A549 (cell line): ENCODE results near the gene PLAC8L1. TPM values are rescaled to one million over a fixed set of nuclear protein-coding genes. Genes with fewer than 3 reads are reported as not detected.

Experiments used
- ATAC-seq, 2 experiments: fragments of 200-7000 bp in 1 of 2; fragments of >200 bp in 1 of 2; cut with Nextera tagmentation in 1 of 2; cut with Tn5 transposase in 1 of 2; 3 replicates each; pipeline versions ENCODE4 v1.8.0 to v1.9.1; 2018 to 2020; ENCODE audit warnings: mild to moderate bottlenecking in 1 of 2, moderate library complexity in 1 of 2
- CTCF ChIA-PET: fragments of 300-600 bp; sonication (Branson Sonifier 250); formaldehyde crosslinking; extraction: SDS; loops from one replicate; lab custom pipeline; 2021; ENCODE audit warnings: antibody characterized with exemption, inconsistent platforms; lab: Yijun Ruan, JAX
- POLR2A ChIA-PET: fragments of 350-600 bp; formaldehyde crosslinking; extraction: SDS; loops from one replicate; lab custom pipeline; 2021; ENCODE audit warnings: antibody characterized with exemption, inconsistent platforms; lab: Yijun Ruan, JAX
- DNase-seq, 2 experiments: peaks; one replicate each; pipeline versions ENCODE4 v3.0.0 to v3.0.0-alpha.2; 2011 to 2016; ENCODE audit warnings: low read depth in 1 of 2, low spot score in 1 of 2
- FAIRE-seq: peaks from 2 replicates; lab custom pipeline; 2011; peaks lifted over from hg19 to GRCh38; lab: Jason Lieb, UNC
- H3K27ac ChIP-seq, 2 experiments: fragments of >200 bp; sonication (Bioruptor Twin); formaldehyde crosslinking; 3 replicates each; pipeline ENCODE4 v1.5.1; 2016 to 2017
- H3K4me1 ChIP-seq: fragments of >200 bp; sonication (Bioruptor Twin); formaldehyde crosslinking; 3 replicates; pipeline ENCODE4 v1.6.1; 2016
- H3K4me2 ChIP-seq: fragments of >200 bp; sonication (Bioruptor Twin); formaldehyde crosslinking; 3 replicates; pipeline ENCODE4 v1.6.1; 2016
- H3K4me3 ChIP-seq: fragments of >200 bp; sonication (Bioruptor Twin); formaldehyde crosslinking; 3 replicates; pipeline ENCODE4 v1.5.1; 2016
- H3K9me3 ChIP-seq: fragments of >200 bp; sonication (Bioruptor Twin); formaldehyde crosslinking; 3 replicates; pipeline ENCODE4 v1.6.1; 2016
- EHF ChIP-seq: fragments of 250-450 bp; sonication (Bioruptor Pico); IDR thresholded peaks from 2 replicates; pipeline ENCODE4 v1.5.0; 2020; ENCODE audit warnings: mild to moderate bottlenecking
- EP300 ChIP-seq, 2 experiments: fragments of >200 bp; sonication (Bioruptor Twin); formaldehyde crosslinking; IDR thresholded peaks; 2 replicates in 1 of 2; 3 replicates in 1 of 2; pipeline ENCODE4 v1.6.1; 2016 to 2017
- FOSL2 ChIP-seq, 2 experiments: fragments of 450-650 bp in 1 of 2; fragments of >200 bp in 1 of 2; sonication (Bioruptor Twin) in 1 of 2; formaldehyde crosslinking; IDR thresholded peaks; 2 replicates each; pipeline versions ENCODE4 v1.5.0 to v1.6.1; 2016 to 2020; ENCODE audit warnings: mild to moderate bottlenecking in 1 of 2, moderate library complexity in 1 of 2
- GATA3 ChIP-seq: IDR thresholded peaks from 2 replicates; pipeline ENCODE4 v1.6.1; 2012; ENCODE audit warnings: borderline replicate concordance
- JUN ChIP-seq, 2 experiments: fragments of >200 bp; sonication (Bioruptor Twin); formaldehyde crosslinking; IDR thresholded peaks; 2 replicates in 1 of 2; 3 replicates in 1 of 2; pipeline ENCODE4 v1.6.1; 2016 to 2017
- KDM1A ChIP-seq: fragments of 200-600 bp; sonication (generic); IDR thresholded peaks from 2 replicates; pipeline ENCODE4 v1.6.1; 2016; ENCODE audit warnings: low read depth, mild to moderate bottlenecking
- MAFK ChIP-seq: fragments of 450-650 bp; IDR thresholded peaks from 2 replicates; pipeline ENCODE4 v1.6.1; 2014; ENCODE audit not compliant: partially characterized antibody
- MAZ ChIP-seq: fragments of 150-350 bp; IDR thresholded peaks from 2 replicates; pipeline ENCODE4 v1.6.1; 2014; ENCODE audit warnings: antibody characterized with exemption, low read depth, low read length, borderline replicate concordance
- NR3C1 ChIP-seq: fragments of >200 bp; sonication (Bioruptor Twin); formaldehyde crosslinking; IDR thresholded peaks from 3 replicates; pipeline ENCODE4 v1.6.1; 2017
- PHF8 ChIP-seq: fragments of 200-600 bp; sonication (generic); IDR thresholded peaks from 2 replicates; pipeline ENCODE4 v1.6.1; 2016; ENCODE audit warnings: low read depth, mild to moderate bottlenecking, antibody characterized with exemption, moderate library complexity, borderline replicate concordance
- RFX5 ChIP-seq: fragments of 450-650 bp; IDR thresholded peaks from 2 replicates; pipeline ENCODE4 v1.7.1; 2014; ENCODE audit warnings: antibody characterized with exemption, mild to moderate bottlenecking, moderate library complexity
- RNF2 ChIP-seq: fragments of 200-600 bp; sonication (generic); IDR thresholded peaks from 2 replicates; pipeline ENCODE4 v1.6.1; 2016; ENCODE audit warnings: low read depth, mild to moderate bottlenecking, antibody characterized with exemption, moderate library complexity, borderline replicate concordance
- ZFP36 ChIP-seq: fragments of 450-650 bp; IDR thresholded peaks from 2 replicates; pipeline ENCODE4 v1.6.1; 2014; ENCODE audit warnings: borderline replicate concordance; ENCODE audit not compliant: partially characterized antibody
- ZNF302 ChIP-seq: fragments of 250-450 bp; sonication (Bioruptor Pico); IDR thresholded peaks from 2 replicates; pipeline ENCODE4 v1.9.0; 2021; ENCODE audit warnings: inconsistent platforms, mild to moderate bottlenecking, moderate library complexity
- WGBS: methylation state at CpG from one replicate; pipeline ENCODE4 v1.1.6; 2017; ENCODE audit errors: missing lambda C conversion rate; 5-methylcytosine and 5-hydroxymethylcytosine counted together
- polyA plus RNA-seq, 4 experiments: library from polyadenylated mRNA; depleted of rRNA in 3 of 4; stranded (reverse); fragments of >200 nt; fragmentation: RNase III in 1 of 4; extraction: RNeasy Plus Mini Kit Qiagen cat#74134 plus additional on column Dnase treatment in 1 of 4; gene quantifications; 2 replicates in 3 of 4; 3 replicates in 1 of 4; pipeline ENCODE4 v1.2.3, GENCODE V29; 2011 to 2017
- TF ChIP-seq, protein P1 (sequence below): IDR thresholded peaks from 2 replicates; pipeline ENCODE4 v1.6.1; 2012; ENCODE audit warnings: low read depth, borderline replicate concordance
- TF ChIP-seq, protein P2 (sequence below): IDR thresholded peaks from 2 replicates; pipeline ENCODE4 v1.6.1; 2012
- TF ChIP-seq, protein P3 (sequence below): fragments of >200 bp; sonication (Bioruptor Twin); formaldehyde crosslinking; IDR thresholded peaks from 3 replicates; pipeline ENCODE4 v1.5.1; 2016
- TF ChIP-seq, protein P4 (sequence below): fragments of >200 bp; sonication (Bioruptor Twin); formaldehyde crosslinking; IDR thresholded peaks from 2 replicates; pipeline ENCODE4 v1.6.1; 2016
- TF ChIP-seq, protein P5 (sequence below): fragments of 450-650 bp; IDR thresholded peaks from 2 replicates; pipeline ENCODE4 v1.6.1; 2014; ENCODE audit warnings: antibody characterized with exemption

Gene PLAC8L1
- polyA plus RNA-seq, 2 of the 4 experiments (the other 2 are of a cell fraction) = 0.41 to 0.70 TPM

DNA sequence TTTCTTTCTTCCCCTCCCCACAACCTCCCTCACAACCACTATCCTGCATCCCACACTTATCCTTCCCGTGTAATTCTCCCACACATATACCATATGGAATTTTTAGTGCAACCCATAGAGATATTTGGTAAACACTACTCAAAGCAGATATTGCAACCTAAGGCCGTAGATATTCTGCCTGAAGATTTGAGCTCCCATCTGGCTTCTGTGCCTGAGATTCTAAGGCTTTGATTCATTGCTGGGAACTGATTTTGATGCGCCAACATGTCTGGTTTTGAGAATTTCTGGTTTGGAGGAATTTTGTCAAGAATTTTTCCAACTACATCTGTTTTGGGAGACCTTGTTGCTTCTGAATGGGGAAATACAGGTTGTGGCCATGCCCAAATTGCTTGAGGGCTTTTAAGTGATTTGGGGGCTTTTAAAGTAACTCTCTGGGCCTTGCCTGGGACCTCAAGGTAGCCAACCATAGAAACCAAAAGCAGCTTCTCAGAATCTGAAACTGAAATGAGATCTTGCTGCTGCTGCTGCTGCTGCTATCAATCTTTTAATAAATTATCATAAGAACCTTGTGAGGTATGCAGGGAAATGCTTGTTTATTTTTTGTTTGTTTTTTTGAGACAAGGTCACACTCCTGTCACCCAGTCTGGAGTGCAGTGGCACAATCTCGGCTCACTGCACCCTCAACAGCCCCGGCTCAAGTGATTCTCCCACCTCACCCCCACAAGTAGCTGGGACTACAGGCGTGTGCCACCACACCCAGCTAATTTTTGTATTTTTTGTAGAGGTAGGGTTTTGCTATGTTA is 36.2 kb downstream of the PLAC8L1 start:
- ATAC-seq (no peak), FAIRE-seq (no peak), DNase-seq (no peak)
- WGBS = 78% methylated on average over 6 of the region's 6 CpGs
- Histone ChIP-seq H3K4me2 (no peak overlapping the region), H3K4me3 (no peak overlapping the region), H3K27ac (no peak overlapping the region), H3K9me3 (no peaks in the 10 kb centered on the region), H3K4me1 (no peaks in the 10 kb centered on the region)
- ChIA-PET POLR2A (no interaction called here), CTCF (interaction anchor here (1.6 kb wide), 1 partner anchor 20 kb away, joined by 5 read pairs; no protein-coding TSS in a partner anchor)
- no peak for TF ChIP-seq RNF2
- no peak for TF ChIP-seq FOSL2 (IDR thresholded peaks at IDR 0.05)
- TF ChIP-seq FOSL2 (CRISPR knock-in tag; IDR thresholded peaks at IDR 0.05) = no peak
- TF ChIP-seq NR3C1 = no peak
- no peak for TF ChIP-seq ZFP36
- TF ChIP-seq KDM1A = no peak
- TF ChIP-seq MAFK = no peak
- TF ChIP-seq, protein P1, sequence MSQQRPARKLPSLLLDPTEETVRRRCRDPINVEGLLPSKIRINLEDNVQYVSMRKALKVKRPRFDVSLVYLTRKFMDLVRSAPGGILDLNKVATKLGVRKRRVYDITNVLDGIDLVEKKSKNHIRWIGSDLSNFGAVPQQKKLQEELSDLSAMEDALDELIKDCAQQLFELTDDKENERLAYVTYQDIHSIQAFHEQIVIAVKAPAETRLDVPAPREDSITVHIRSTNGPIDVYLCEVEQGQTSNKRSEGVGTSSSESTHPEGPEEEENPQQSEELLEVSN = no peak
- no peak for TF ChIP-seq GATA3
- TF ChIP-seq, protein P2, sequence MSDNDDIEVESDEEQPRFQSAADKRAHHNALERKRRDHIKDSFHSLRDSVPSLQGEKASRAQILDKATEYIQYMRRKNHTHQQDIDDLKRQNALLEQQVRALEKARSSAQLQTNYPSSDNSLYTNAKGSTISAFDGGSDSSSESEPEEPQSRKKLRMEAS = no peak
- TF ChIP-seq, protein P3, sequence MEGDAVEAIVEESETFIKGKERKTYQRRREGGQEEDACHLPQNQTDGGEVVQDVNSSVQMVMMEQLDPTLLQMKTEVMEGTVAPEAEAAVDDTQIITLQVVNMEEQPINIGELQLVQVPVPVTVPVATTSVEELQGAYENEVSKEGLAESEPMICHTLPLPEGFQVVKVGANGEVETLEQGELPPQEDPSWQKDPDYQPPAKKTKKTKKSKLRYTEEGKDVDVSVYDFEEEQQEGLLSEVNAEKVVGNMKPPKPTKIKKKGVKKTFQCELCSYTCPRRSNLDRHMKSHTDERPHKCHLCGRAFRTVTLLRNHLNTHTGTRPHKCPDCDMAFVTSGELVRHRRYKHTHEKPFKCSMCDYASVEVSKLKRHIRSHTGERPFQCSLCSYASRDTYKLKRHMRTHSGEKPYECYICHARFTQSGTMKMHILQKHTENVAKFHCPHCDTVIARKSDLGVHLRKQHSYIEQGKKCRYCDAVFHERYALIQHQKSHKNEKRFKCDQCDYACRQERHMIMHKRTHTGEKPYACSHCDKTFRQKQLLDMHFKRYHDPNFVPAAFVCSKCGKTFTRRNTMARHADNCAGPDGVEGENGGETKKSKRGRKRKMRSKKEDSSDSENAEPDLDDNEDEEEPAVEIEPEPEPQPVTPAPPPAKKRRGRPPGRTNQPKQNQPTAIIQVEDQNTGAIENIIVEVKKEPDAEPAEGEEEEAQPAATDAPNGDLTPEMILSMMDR = no peak
- no peak for TF ChIP-seq JUN (IDR thresholded peaks at IDR 0.05)
- TF ChIP-seq PHF8 = no peak
- no peak for TF ChIP-seq RFX5
- TF ChIP-seq MAZ = no peak

DNA sequence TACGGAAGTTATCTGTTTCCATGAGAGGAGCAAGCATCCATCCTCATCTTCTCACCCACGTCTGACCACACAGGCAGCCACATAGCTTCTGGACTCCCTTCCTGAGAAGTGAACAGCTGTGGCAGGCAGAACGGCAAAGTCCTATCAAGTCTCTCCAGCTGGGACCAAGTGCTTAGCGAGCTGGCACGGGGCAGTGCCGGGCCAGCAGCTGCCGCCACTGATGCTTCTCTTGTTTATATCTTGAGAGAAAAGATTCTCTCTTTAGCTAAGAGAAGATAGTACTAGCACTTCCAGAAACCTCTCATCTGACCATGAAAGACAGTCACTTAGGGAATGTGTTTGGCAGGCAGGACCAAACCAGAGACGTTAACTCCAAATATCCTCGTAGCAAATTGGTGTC is 37.2 kb downstream of the PLAC8L1 start:
- DNase-seq (no peak), ATAC-seq (no peak; a peak in 1 of 6 replicates), FAIRE-seq (no peak)
- ChIA-PET POLR2A (no interaction called here), CTCF (interaction anchor here (1.6 kb wide), 1 partner anchor 19 kb away, joined by 5 read pairs; no protein-coding TSS in a partner anchor)
- TF ChIP-seq EHF (CRISPR knock-in tag) (no peak), RNF2 (no peak), ZNF302 (no peak), EP300 (IDR thresholded peaks at IDR 0.05) (no peak)
- TF ChIP-seq, protein P4, sequence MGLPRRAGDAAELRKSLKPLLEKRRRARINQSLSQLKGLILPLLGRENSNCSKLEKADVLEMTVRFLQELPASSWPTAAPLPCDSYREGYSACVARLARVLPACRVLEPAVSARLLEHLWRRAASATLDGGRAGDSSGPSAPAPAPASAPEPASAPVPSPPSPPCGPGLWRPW = no peak
- TF ChIP-seq, protein P1 = no peak
- TF ChIP-seq, protein P5, sequence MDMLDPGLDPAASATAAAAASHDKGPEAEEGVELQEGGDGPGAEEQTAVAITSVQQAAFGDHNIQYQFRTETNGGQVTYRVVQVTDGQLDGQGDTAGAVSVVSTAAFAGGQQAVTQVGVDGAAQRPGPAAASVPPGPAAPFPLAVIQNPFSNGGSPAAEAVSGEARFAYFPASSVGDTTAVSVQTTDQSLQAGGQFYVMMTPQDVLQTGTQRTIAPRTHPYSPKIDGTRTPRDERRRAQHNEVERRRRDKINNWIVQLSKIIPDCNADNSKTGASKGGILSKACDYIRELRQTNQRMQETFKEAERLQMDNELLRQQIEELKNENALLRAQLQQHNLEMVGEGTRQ = no peak
- H3K4me1 ChIP-seq = no peaks in the 10 kb centered on the region
- no peak overlapping the region for H3K4me3 ChIP-seq
- H3K27ac ChIP-seq = no peak overlapping the region
- H3K4me2 ChIP-seq = no peak overlapping the region
- WGBS = 90% methylated on average over 9 of the region's 9 CpGs
- H3K9me3 ChIP-seq = no peaks in the 10 kb centered on the region
